ENCODE results near the gene TRABD2B. TPM values are rescaled to one million over a fixed set of nuclear protein-coding genes. Genes with fewer than 3 reads are reported as not detected.
A peak's percentile ranks its signal among the peaks of the same experiment; 100 is the strongest.

Gene TRABD2B
- total RNA-seq, 1 experiment from 2014 or later = 10.3 TPM

- Mint-ChIP-seq H3K36me3 (no peaks in the 10 kb centered on the region), H3K27ac (no peak overlapping the region), H3K27me3 (ENCODE audit: low read depth) (peaks cover 13% of the 10 kb centered on the region; the same call in 1 of the 2 replicates), H3K4me3 (no peak overlapping the region), H3K4me1 (no peaks in the 10 kb centered on the region; the same call in 1 of the 2 replicates), H3K9me3 (no peaks in the 10 kb centered on the region)
- DNase-seq (ENCODE audit: low spot score) = no peak
- POLR2A ChIA-PET = no interaction called here
- no peak for TF ChIP-seq CDX4 (CRISPR knock-in tag; IDR thresholded peaks at IDR 0.05; ENCODE audit: borderline replicate concordance)
- TF ChIP-seq MXD4 (CRISPR knock-in tag; IDR thresholded peaks at IDR 0.05; ENCODE audit: borderline replicate concordance) = no peak
- no peak for TF ChIP-seq PREB (CRISPR knock-in tag; IDR thresholded peaks at IDR 0.05; ENCODE audit: borderline replicate concordance)
- TF ChIP-seq ZNF281 (CRISPR knock-in tag; IDR thresholded peaks at IDR 0.05) = no peak
- TF ChIP-seq OVOL2 (CRISPR knock-in tag; IDR thresholded peaks at IDR 0.05; ENCODE audit: borderline replicate concordance) = no peak
- TF ChIP-seq STAT6 (CRISPR knock-in tag; conservative IDR thresholded peaks at IDR 0.05; ENCODE audit: low read depth) = no peak
- TF ChIP-seq ERG (CRISPR knock-in tag; IDR thresholded peaks at IDR 0.05) = no peak
- TF ChIP-seq JAZF1 (CRISPR knock-in tag; IDR thresholded peaks at IDR 0.05) = no peak
- TF ChIP-seq SP1 (CRISPR knock-in tag; conservative IDR thresholded peaks at IDR 0.05) = no peak
- no peak for TF ChIP-seq JUN (CRISPR knock-in tag; IDR thresholded peaks at IDR 0.05)
- no peak for TF ChIP-seq E2F5 (CRISPR knock-in tag; IDR thresholded peaks at IDR 0.05)
- no peak for TF ChIP-seq IRF1 (CRISPR knock-in tag; IDR thresholded peaks at IDR 0.05)
- no peak for TF ChIP-seq FOXK1 (CRISPR knock-in tag; IDR thresholded peaks at IDR 0.05)
- no peak for TF ChIP-seq FOXP1 (CRISPR knock-in tag; IDR thresholded peaks at IDR 0.05; ENCODE audit: borderline replicate concordance)
- TF ChIP-seq ZNF317 (CRISPR knock-in tag; IDR thresholded peaks at IDR 0.05; ENCODE audit: borderline replicate concordance, low read depth) = no peak
- no peak for TF ChIP-seq NR2C2 (CRISPR knock-in tag; IDR thresholded peaks at IDR 0.05)
- no peak for TF ChIP-seq ATF2 (CRISPR knock-in tag; IDR thresholded peaks at IDR 0.05; ENCODE audit: borderline replicate concordance, low read depth)
- TF ChIP-seq ZNF219 (CRISPR knock-in tag; IDR thresholded peaks at IDR 0.05; ENCODE audit: borderline replicate concordance) = no peak
- CTCF ChIA-PET = interaction anchor here (0.6 to 1.5 kb wide), 2 partner anchors 108 to 163 kb away, joined by 3 read pairs; no protein-coding TSS in a partner anchor
- ATAC-seq = peak; percentile 53
Observed at GRCh38 chr1:47948126-47948525, 49.1 kb downstream of the TRABD2B start.

Measured in WTC11 (cell line).